Breast epithelium (tissue), 3 donors: ENCODE results near the gene KCNMB2.

Experiments used
- POLR2A ChIP-seq: fragments of 450-650 bp; IDR thresholded peaks from one replicate; pipeline ENCODE4 v1.6.1; 2016; ENCODE audit warnings: antibody characterized with exemption, mild to moderate bottlenecking, moderate library complexity
- TF ChIP-seq, protein P1 (sequence below), 3 donors: fragments of 450-650 bp; IDR thresholded peaks; one replicate each; pipeline ENCODE4 v1.5.1; 2016 to 2017; ENCODE audit warnings: antibody characterized with exemption in 3 of 3, mild to moderate bottlenecking in 3 of 3, moderate library complexity in 3 of 3

DNA sequence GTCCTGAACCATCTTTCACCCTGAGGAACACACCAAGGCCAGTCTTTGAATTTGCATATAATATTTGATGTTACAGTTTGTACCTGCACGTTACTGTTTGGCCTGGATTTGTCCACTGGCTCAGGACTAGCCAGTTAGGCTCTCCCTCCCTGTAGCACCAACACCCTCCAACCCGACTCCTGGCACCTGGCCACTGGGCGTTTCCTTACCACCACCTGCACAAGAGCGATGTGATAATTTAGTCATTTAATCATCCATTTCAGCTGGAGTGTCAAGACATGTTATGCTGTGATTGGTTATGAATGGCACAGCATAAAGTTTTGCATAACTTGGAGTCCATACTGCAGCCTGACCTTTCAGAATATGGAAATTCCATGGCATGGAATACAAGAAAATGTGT is 242.4 kb downstream of the KCNMB2 start:
- TF ChIP-seq, protein P1, sequence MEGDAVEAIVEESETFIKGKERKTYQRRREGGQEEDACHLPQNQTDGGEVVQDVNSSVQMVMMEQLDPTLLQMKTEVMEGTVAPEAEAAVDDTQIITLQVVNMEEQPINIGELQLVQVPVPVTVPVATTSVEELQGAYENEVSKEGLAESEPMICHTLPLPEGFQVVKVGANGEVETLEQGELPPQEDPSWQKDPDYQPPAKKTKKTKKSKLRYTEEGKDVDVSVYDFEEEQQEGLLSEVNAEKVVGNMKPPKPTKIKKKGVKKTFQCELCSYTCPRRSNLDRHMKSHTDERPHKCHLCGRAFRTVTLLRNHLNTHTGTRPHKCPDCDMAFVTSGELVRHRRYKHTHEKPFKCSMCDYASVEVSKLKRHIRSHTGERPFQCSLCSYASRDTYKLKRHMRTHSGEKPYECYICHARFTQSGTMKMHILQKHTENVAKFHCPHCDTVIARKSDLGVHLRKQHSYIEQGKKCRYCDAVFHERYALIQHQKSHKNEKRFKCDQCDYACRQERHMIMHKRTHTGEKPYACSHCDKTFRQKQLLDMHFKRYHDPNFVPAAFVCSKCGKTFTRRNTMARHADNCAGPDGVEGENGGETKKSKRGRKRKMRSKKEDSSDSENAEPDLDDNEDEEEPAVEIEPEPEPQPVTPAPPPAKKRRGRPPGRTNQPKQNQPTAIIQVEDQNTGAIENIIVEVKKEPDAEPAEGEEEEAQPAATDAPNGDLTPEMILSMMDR (IDR thresholded peaks at IDR 0.05), result no peak
- no peak for TF ChIP-seq POLR2A
